Eye (tissue), 1 donor: ENCODE results near the gene TMEM52B.
"Not testable (repeated sequence)": the region's sequence is repeated elsewhere in the genome, so short reads cannot be mapped to it uniquely, and the experiment has no call there.

Source experiments
- DNase-seq: peaks from one replicate; pipeline ENCODE4 v3.0.0-alpha.2; 2015

Gene TMEM52B

GRCh38 chr12:10171973-10172728 is 6.7 kb upstream of the TMEM52B start, which contains the start of gene OLR1:
OLR1 (minus strand) TSS chr12:10172132; CDS start chr12:10172077, 55 bp downstream.
- DNase-seq, result no peak

- no peak for DNase-seq
Measured at GRCh38 chr12:10174986-10175614, 3.7 kb upstream of the TMEM52B start.

DNA sequence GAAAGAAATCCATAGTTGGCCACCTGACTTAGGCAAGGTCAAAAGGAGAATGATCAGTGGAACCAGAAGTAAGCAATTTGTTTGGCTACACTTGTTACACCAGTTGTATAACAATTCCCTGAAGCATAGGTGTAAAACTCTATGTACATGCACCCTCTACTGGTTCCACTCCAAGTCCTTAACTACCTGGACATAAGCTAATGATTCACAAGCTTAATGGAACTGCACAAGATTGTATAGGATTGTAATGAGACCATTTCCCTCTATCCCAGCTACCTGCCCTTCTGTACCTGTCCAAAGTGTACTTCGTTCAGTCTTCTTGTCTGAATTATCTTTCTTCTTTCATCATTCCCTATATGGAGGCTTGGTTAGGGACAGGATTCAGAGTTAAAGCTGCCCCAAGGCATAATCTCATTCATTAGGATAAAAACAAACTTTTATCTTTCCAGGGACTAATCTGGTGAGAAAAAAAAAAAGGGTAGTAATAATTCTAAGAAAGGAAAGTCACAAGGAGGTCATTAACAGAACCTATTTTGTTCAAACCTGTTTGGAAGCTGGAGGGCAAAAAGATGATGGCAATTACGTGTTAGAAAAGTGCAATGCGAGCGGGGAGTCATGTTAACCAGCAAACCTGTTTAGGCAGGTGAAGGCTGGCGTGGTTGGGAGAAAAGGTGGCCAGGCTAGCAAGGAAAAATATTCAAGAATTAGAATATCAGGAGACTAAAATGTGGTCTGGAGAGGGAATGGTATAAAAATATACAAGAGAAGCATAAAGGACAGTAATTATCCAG is 2.8 kb upstream of the TMEM52B start:
- DNase-seq, result no peak

DNA sequence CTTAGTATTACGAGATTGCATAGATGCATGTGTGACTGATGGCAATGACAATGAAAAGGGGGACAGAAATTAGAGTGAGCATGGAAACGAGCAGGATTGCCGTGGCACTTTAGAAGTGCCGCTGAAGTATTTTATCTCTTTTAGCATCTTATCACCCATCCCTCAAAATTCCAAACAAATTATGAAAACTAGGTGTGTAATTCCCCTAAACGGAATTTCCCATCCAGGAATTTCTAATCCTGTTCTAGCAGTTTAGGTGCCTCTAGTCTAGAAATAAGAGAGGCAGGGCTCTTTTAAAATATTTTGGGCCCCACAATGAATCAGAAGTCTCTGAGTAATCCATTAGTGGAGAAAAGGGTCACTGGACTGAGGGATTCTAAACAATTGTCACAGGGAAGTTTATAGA is 947 bp downstream of the TMEM52B start:
- no peak for DNase-seq

DNA sequence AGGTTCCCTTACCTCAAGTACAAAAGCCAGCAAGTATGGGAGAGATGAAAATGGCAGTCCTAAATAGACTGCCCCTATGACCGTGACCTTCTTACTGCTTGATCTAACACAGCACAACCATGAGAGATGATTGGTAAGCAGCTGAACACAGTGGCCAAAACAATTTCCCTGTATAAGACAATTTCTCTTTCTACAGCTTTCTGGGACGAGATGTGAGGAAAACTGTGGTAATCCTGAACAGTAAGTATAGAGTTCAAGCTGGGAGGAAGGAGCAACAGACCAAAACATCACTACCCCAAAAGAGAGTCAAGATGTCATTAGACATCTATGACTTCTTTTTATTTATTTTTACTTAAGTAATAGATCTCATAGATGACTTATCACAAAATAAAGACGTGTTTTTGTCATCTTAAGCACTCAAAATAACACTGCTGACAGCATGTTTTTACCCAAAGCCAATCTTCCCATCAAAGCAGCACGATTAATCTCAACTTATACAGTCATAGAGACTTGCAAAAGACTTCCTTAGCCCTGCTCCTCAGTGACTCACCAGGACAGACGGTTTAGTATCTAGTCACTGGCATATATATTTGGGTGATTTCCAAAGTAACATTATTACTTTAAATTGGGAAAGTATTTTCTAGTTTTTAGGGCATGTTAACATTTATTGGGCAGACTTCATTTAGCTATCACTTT is 3.7 kb downstream of the TMEM52B start:
- DNase-seq, result no peak

DNA sequence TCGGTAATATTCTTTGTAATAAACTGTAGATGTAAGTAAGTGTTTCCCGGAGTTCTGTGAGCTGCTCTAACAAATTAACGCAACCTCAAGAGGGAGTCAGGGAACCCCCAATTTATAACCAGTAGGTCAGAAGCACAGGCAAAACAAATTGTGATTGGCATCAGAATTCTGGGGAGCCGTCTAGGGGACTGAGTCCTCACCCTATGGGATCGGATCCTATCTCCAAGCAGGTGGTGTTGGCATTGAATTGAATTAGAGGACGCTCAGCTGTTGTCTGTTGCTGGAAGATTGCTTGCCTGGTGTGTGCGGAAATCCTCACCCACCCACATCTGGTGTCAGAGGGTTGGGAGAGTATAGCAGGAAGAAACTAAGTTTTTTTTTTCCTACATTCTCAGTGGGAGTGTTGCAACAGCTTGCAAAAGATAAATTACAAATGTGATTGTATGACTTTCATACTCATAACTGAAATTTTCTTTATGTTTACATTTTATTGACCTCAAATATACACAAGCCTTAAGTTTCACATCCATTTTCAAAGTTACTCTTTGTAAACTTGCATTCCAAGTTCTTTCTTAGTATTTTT is 5.5 kb downstream of the TMEM52B start:
- DNase-seq, result no peak

GRCh38 chr12:10186299-10186698 is 7.5 kb downstream of the TMEM52B start:
- no peak for DNase-seq

GRCh38 chr12:10186958-10187357 is 8.1 kb downstream of the TMEM52B start:
- DNase-seq, result not testable (repeated sequence)

GRCh38 chr12:10189653-10190052 is 10.8 kb downstream of the TMEM52B start:
- DNase-seq, result no peak

GRCh38 chr12:10190558-10191388 is 11.9 kb downstream of the TMEM52B start:
- peak; percentile 75 for DNase-seq

DNA sequence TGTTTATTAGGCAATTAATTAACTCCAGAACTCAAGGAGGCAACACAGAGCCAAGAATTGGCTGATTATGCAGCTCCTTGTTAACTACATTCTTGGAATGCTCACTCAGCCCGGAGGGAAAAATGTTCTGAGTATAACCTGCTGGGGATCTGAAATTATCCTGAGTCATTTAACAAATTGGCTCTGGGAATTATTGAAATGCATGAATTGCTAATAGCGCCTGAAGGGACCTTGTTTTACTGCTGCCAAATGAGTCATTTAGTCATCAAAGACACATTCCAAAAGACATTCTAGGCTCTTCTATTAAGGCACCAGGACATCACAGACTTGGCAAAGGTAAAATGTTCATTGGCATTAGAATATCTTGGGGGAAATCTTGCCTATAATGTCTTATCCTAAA is 13.0 kb downstream of the TMEM52B start:
- DNase-seq, result no peak

DNA sequence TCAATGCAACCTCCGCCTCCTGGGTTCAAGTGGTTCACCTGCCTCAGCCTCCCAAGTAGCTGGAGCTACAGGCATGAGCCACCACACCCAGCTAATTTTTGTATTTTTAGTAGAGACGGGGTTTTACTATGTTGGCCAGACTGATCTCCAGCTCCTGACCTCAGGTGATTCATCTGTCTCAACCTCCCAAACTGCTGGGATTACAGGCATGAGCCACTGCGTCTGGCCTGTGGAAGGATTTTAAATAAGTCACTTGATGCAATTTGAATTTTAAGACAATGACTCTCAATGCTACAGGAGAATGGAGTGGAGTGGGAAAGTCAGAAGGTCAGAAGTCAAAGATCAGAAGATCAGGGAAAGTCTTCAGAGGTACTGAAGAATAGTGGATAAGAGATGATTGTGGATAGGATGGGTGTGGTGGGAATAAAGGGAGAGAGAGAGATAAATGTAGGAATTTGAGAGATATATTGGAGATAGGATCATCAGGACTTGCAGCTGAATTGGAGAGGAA is 15.4 kb downstream of the TMEM52B start:
- DNase-seq, result no peak

- no peak for DNase-seq
Measured at GRCh38 chr12:10196210-10196609, 17.4 kb downstream of the TMEM52B start.

GRCh38 chr12:10197879-10198278 is 19.0 kb downstream of the TMEM52B start:
- no peak for DNase-seq

GRCh38 chr12:10204495-10204894 is 25.7 kb downstream of the TMEM52B start:
- DNase-seq, result not testable (repeated sequence)

DNA sequence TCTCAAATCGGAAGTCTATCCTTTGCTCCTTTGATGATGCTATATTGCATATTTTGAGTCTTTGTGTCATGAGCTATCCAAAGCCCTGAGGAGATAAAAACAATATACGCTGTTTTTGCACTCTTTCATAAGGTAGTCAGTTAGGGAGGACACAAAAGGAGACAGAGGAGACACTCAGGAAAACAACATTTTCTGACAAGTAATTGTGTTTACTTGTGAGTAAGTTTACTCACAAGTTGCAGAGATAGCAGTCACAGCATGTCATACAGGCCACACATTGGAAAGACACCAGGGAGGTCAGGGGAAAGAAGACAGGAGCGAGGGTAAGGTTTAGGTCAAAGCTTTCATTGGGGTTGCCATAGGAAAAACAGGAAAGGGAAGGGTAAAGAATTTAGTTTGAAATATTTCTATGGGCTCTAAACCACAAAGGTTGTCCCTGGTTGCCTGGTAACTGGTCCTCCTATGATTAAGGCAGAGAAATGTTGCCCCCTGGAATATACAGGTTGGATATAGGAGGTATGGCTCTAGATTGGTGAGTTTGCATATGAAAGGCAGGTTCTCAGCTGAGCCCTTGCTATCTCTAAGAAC is 26.5 kb downstream of the TMEM52B start:
- DNase-seq, result no peak

DNA sequence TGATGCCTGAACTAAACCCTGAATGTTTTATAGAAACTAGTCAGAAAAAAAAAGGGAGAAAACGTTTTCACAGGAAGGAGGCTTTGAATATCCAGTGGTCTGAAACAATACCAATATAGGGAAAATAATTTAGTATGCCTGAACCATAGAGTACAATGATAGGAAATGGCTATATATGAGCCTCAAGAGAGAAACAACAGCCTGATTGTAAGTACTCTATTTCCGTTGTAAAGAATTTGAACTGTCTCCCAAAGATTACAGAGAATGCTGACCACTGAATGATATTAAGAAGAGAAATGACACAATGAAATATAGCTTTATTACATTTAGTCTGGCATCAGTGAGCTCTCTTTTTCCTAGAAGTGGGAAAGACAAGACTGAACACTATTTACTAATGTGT is 28.3 kb downstream of the TMEM52B start:
- DNase-seq, result no peak

GRCh38 chr12:10210225-10210624 is 31.4 kb downstream of the TMEM52B start:
- DNase-seq, result no peak

DNA sequence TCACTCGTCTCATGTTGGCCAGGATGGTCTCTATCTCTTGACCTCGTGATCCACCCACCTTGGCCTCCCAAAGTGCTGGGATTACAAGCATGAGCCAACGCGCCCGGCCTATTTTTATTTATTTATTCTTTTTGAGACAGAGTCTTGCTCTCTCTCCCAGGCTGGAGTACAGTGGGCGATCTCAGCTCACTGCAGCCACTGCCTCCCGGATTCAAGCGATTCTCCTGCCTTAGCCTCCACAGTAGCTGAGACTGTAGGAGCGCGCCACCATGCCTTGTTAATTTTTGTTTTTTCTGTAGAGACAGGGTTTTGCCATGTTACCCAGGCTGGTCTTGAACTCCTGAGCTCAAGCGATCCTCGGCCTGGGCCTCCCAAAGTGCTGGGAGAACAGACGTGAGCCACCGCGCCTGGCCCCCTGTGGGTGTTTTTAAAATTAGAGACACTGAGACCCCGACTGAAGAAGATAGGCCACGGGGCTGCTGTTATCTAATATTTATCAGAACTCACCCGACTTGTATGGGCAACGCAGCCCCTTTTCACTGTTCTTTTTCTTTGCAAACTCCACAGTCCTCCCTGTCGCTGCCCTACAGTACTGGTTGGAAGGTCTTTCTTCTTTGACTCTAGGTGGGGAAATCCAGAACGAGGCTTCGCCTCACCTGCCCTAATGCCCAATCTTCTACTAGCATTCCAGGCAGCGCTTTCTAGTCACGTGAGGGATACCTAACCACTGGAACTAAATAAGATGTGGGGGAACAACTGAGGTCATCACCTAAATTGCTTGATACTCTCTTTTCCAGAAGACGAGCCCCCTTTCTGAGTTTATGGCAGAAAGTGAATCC is 32.5 kb downstream of the TMEM52B start:
- no peak for DNase-seq
